GM12878 (cell line): ENCODE measurements around the gene CTCFL. TPM values are rescaled to one million over a fixed set of nuclear protein-coding genes. Genes with fewer than 3 reads are reported as not detected.
A peak's percentile ranks its signal among the peaks of the same experiment; 100 is the strongest.

Experiments
- ATF3 ChIP-seq: IDR thresholded peaks from 2 replicates; pipeline ENCODE4 v1.6.1; 2011; ENCODE audit warnings: low read depth, mild to moderate bottlenecking, low read length, moderate library complexity, borderline replicate concordance; ENCODE audit errors: extremely low read depth
- BACH1 ChIP-seq: fragments of 450-650 bp; IDR thresholded peaks from 2 replicates; pipeline ENCODE4 v1.6.1; 2017; ENCODE audit warnings: mild to moderate bottlenecking, borderline replicate concordance
- BCL3 ChIP-seq: IDR thresholded peaks from 2 replicates; pipeline ENCODE4 v1.6.1; 2011; ENCODE audit warnings: borderline replicate concordance, low read depth, mild to moderate bottlenecking, moderate library complexity, low read length; ENCODE audit not compliant: insufficient read depth, poor library complexity, severe bottlenecking
- CBX5 ChIP-seq: sonication (generic); IDR thresholded peaks from 2 replicates; pipeline ENCODE4 v1.6.1; 2016; ENCODE audit warnings: low read depth, moderate library complexity, mild to moderate bottlenecking, inconsistent platforms
- CHD1 ChIP-seq: IDR thresholded peaks from 2 replicates; pipeline ENCODE4 v1.6.1; 2012; ENCODE audit warnings: low read depth, low read length, improper control_type of control experiment
- DPF2 ChIP-seq: fragments of 450-650 bp; IDR thresholded peaks from 2 replicates; pipeline ENCODE4 v1.6.1; 2017; ENCODE audit warnings: mild to moderate bottlenecking
- E2F8 ChIP-seq: fragments of 450-650 bp; IDR thresholded peaks from 2 replicates; pipeline ENCODE4 v1.6.1; 2018; ENCODE audit warnings: mild to moderate bottlenecking, low read depth, moderate library complexity; ENCODE audit not compliant: partially characterized antibody
- EP300 ChIP-seq, 2 experiments: fragments of 150-350 bp in 1 of 2; IDR thresholded peaks; 2 replicates each; pipeline ENCODE4 v1.6.1; 2011 to 2012; ENCODE audit warnings: low read depth in 2 of 2, low read length in 2 of 2, borderline replicate concordance in 1 of 2, improper control_type of control experiment in 1 of 2, inconsistent platforms in 1 of 2; ENCODE audit not compliant: control insufficient read depth in 1 of 2
- KLF5 ChIP-seq: fragments of 450-650 bp; IDR thresholded peaks from 2 replicates; pipeline ENCODE4 v1.6.1; 2014; ENCODE audit warnings: mild to moderate bottlenecking; ENCODE audit not compliant: partially characterized antibody
- MAX ChIP-seq: IDR thresholded peaks from 2 replicates; pipeline ENCODE4 v1.6.1; 2012; ENCODE audit warnings: low read depth, low read length, improper control_type of control experiment
- MEF2B ChIP-seq: fragments of 450-650 bp; IDR thresholded peaks from 2 replicates; pipeline ENCODE4 v1.6.1; 2018; ENCODE audit warnings: mild to moderate bottlenecking, moderate library complexity; ENCODE audit not compliant: partially characterized antibody, poor library complexity, severe bottlenecking
- MTA2 ChIP-seq: fragments of 450-650 bp; IDR thresholded peaks from 2 replicates; pipeline ENCODE4 v1.6.1; 2016; ENCODE audit warnings: low read depth, mild to moderate bottlenecking, moderate library complexity
- NFYB ChIP-seq: IDR thresholded peaks from 2 replicates; pipeline ENCODE4 v1.6.1; 2011; ENCODE audit warnings: low read depth, mild to moderate bottlenecking, low read length, improper control_type of control experiment, moderate library complexity; ENCODE audit not compliant: insufficient read depth
- PML ChIP-seq: IDR thresholded peaks from 2 replicates; pipeline ENCODE4 v1.6.1; 2012; ENCODE audit warnings: low read length, inconsistent platforms
- POLR2AphosphoS5 ChIP-seq: IDR thresholded peaks from 2 replicates; pipeline ENCODE4 v1.6.1; 2011; ENCODE audit warnings: mild to moderate bottlenecking, low read length, inconsistent platforms
- RELB ChIP-seq: fragments of 450-650 bp; IDR thresholded peaks from 2 replicates; pipeline ENCODE4 v1.6.1; 2017; ENCODE audit warnings: low read depth, mild to moderate bottlenecking, moderate library complexity
- SIN3A ChIP-seq: IDR thresholded peaks from 2 replicates; pipeline ENCODE4 v1.6.1; 2012; ENCODE audit warnings: low read depth, low read length, improper control_type of control experiment
- TCF12 ChIP-seq: IDR thresholded peaks from 2 replicates; pipeline ENCODE4 v1.6.1; 2011; ENCODE audit warnings: low read depth, mild to moderate bottlenecking, low read length
- USF1 ChIP-seq: IDR thresholded peaks from 2 replicates; pipeline ENCODE4 v1.6.1; 2011; ENCODE audit warnings: borderline replicate concordance, low read depth, mild to moderate bottlenecking, moderate library complexity, mixed read lengths, low read length; ENCODE audit not compliant: insufficient read depth; ENCODE audit errors: extremely low read length
- WRNIP1 ChIP-seq: IDR thresholded peaks from 2 replicates; pipeline ENCODE4 v1.6.1; 2011; ENCODE audit warnings: low read depth, low read length, improper control_type of control experiment, borderline replicate concordance
- polyA plus RNA-seq, 11 experiments: library from polyadenylated mRNA; depleted of rRNA in 4 of 11; unstranded in 6 of 11; stranded (reverse) in 5 of 11; fragments of >200 nt; fragmentation: Nextera tagmentation in 4 of 11; fragmentation: Illumina TruSeq in 1 of 11; extraction: Ambion mirVana in 4 of 11; extraction: Trizol in 1 of 11; gene quantifications; 1 replicate in 1 of 11; 2 replicates in 10 of 11; pipeline versions ENCODE4 v1.2.1 to v1.2.3, GENCODE V29; 2011 to 2016; ENCODE audit warnings: inconsistent platforms in 2 of 11, missing spikeins in 2 of 11, low read depth in 1 of 11
- total RNA-seq, 4 experiments: library from RNA; depleted of rRNA in 3 of 4; stranded (reverse); fragments of >200 nt in 3 of 4; fragmentation: Illumina TruSeq in 1 of 4; extraction: Trizol in 1 of 4; gene quantifications; 2 replicates each; pipeline versions ENCODE4 v1.2.1 to v1.2.3, GENCODE V29; 2013 to 2021

CTCFL gene
- total and polyA plus RNA-seq, 10 of the 15 experiments (the other 5 are each of a cell fraction or from before 2014, with no cell fraction given), result 0.06 to 0.20 (median 0.11) TPM; not detected in 4

GRCh38 chr20:57480444-57481160 is 44.3 kb downstream of the CTCFL start (continued):
- TF ChIP-seq SIN3A, result no peak
- TF ChIP-seq PML, result 0 out of 2 replicates have a peak, but pooled peaks have one; percentile 63
- TF ChIP-seq ATF3, result no peak
- peak; percentile 63; the same call in 1 of the 2 replicates for TF ChIP-seq RELB
- TF ChIP-seq EP300 (IDR thresholded peaks at IDR 0.05; ENCODE audit: borderline replicate concordance in 1 of 2, control insufficient read depth in 1 of 2, low read depth in 2 of 2, low read length in 2 of 2), result peak; percentile 69 to 74; a peak in 2 of 4 replicates
- TF ChIP-seq POLR2AphosphoS5, result no peak
- no peak for TF ChIP-seq CBX5
- TF ChIP-seq TCF12, result peak; percentile 71
- TF ChIP-seq KLF5, result no peak
- TF ChIP-seq BCL3, result peak; percentile 55
- 0 out of 2 replicates have a peak, but pooled peaks have one; percentile 63 for TF ChIP-seq BACH1
- no peak for TF ChIP-seq WRNIP1
- peak; percentile 83 for TF ChIP-seq MAX
- TF ChIP-seq DPF2, result 0 out of 2 replicates have a peak, but pooled peaks have one; percentile 36
- TF ChIP-seq CHD1, result no peak
- TF ChIP-seq MTA2, result peak; percentile 32; the same call in 1 of the 2 replicates
- TF ChIP-seq E2F8, result peak; percentile 19
- peak; percentile 33 for TF ChIP-seq USF1
- no peak for TF ChIP-seq NFYB
- peak; percentile 68 for TF ChIP-seq MEF2B
